Endothelial cell of umbilical vein (primary cell): ENCODE results near the gene ZNF618. TPM values are rescaled to one million over a fixed set of nuclear protein-coding genes. Genes with fewer than 3 reads are reported as not detected.
A peak's percentile ranks its signal among the peaks of the same experiment; 100 is the strongest.

ENCODE experiments used
- BruUV-seq: library from RNA; stranded (reverse); fragments of 400-500 nt; replicated peaks from 2 replicates; lab custom pipeline; 2021; lab: Mats Ljungman, UMichigan
- CTCF ChIA-PET: fragments of 300-600, 350-600 bp; sonication (Branson Sonifier 250); formaldehyde crosslinking; loops from one replicate; lab custom pipeline; 2021; ENCODE audit warnings: antibody characterized with exemption, inconsistent platforms; lab: Charles Lee
- POLR2A ChIA-PET: fragments of 300-600, 350-600 bp; sonication (Branson Sonifier 250); formaldehyde crosslinking; loops from one replicate; lab custom pipeline; 2021; ENCODE audit warnings: antibody characterized with exemption, inconsistent platforms; lab: Charles Lee
- DNase-seq: peaks from one replicate; pipeline ENCODE4 v3.0.0-alpha.2; 2011; ENCODE audit warnings: low read depth, low spot score
- FAIRE-seq: peaks from 2 replicates; lab custom pipeline; 2011; peaks lifted over from hg19 to GRCh38; lab: Jason Lieb, UNC
- H2AFZ ChIP-seq: 2 replicates; pipeline ENCODE4 v1.6.0; 2012; ENCODE audit warnings: low read depth, low read length, control low read depth, inconsistent platforms
- H3K27ac ChIP-seq: 2 replicates; pipeline ENCODE4 v1.5.1; 2011; ENCODE audit warnings: low read depth, mild to moderate bottlenecking, control low read depth, low read length, moderate library complexity; ENCODE audit not compliant: insufficient read depth
- H3K27me3 ChIP-seq, 2 experiments: 2 replicates each; pipeline versions ENCODE4 v1.6.0 to v1.6.1; 2011; ENCODE audit warnings: low read length in 2 of 2, mixed read lengths in 1 of 2; ENCODE audit not compliant: control insufficient read depth in 2 of 2, insufficient read depth in 2 of 2
- H3K36me3 ChIP-seq, 2 experiments: 2 replicates in 1 of 2; 3 replicates in 1 of 2; pipeline ENCODE4 v1.5.1; 2011; ENCODE audit warnings: low read length in 2 of 2, mild to moderate bottlenecking in 1 of 2, moderate library complexity in 1 of 2; ENCODE audit not compliant: control insufficient read depth in 2 of 2, insufficient read depth in 2 of 2; ENCODE audit errors: extremely low read depth in 1 of 2
- H3K4me1 ChIP-seq: 3 replicates; pipeline ENCODE4 v1.5.1; 2011; ENCODE audit warnings: mild to moderate bottlenecking, low read length; ENCODE audit not compliant: control insufficient read depth, insufficient read depth; ENCODE audit errors: extremely low read depth
- H3K4me2 ChIP-seq: 2 replicates; pipeline ENCODE4 v1.6.1; 2011; ENCODE audit warnings: low read length, control low read depth, mixed read lengths; ENCODE audit not compliant: insufficient read depth
- H3K4me3 ChIP-seq, 3 experiments: fragments of 200-600 bp in 1 of 3; sonication (generic), shearing (Covaris generic) in 1 of 3; replicated peaks in 1 of 3; 2 replicates each; pipeline ENCODE4 v1.5.1; 2011 to 2016; ENCODE audit warnings: control low read depth in 3 of 3, low read length in 3 of 3, mild to moderate bottlenecking in 2 of 3, inconsistent platforms in 1 of 3, low read depth in 1 of 3, moderate library complexity in 1 of 3; ENCODE audit not compliant: insufficient read depth in 1 of 3
- H3K79me2 ChIP-seq: 2 replicates; pipeline ENCODE4 v1.6.0; 2012; ENCODE audit warnings: low read length, inconsistent platforms; ENCODE audit not compliant: control insufficient read depth, insufficient read depth
- H3K9ac ChIP-seq: replicated peaks from 2 replicates; pipeline ENCODE3; 2011; ENCODE audit warnings: low read length, control low read depth; ENCODE audit not compliant: insufficient read depth; ENCODE audit errors: extremely low read depth
- H3K9me1 ChIP-seq: replicated peaks from 3 replicates; pipeline ENCODE4 v1.6.0; 2011; ENCODE audit warnings: mild to moderate bottlenecking, low read length; ENCODE audit not compliant: control insufficient read depth, insufficient read depth; ENCODE audit errors: extremely low read depth
- H3K9me3 ChIP-seq: replicated peaks from 2 replicates; pipeline ENCODE4 v1.5.1; 2012; ENCODE audit warnings: low read length, inconsistent platforms; ENCODE audit not compliant: control insufficient read depth, insufficient read depth
- H4K20me1 ChIP-seq: replicated peaks from 2 replicates; pipeline ENCODE3; 2011; ENCODE audit warnings: mild to moderate bottlenecking, low read length; ENCODE audit not compliant: control insufficient read depth, insufficient read depth; ENCODE audit errors: extremely low read depth
- CTCF ChIP-seq, 2 donors: IDR thresholded peaks; 1 replicate in 1 of 2; 2 replicates in 1 of 2; pipeline ENCODE4 v1.5.1; 2011; ENCODE audit warnings: low read length in 2 of 2, mild to moderate bottlenecking in 2 of 2, moderate library complexity in 2 of 2, control low read depth in 1 of 2, inconsistent platforms in 1 of 2, low read depth in 1 of 2; ENCODE audit not compliant: insufficient read depth in 1 of 2; ENCODE audit errors: extremely low read depth in 1 of 2
- EZH2 ChIP-seq: IDR thresholded peaks from 2 replicates; pipeline ENCODE4 v1.6.1; 2012; ENCODE audit warnings: borderline replicate concordance, low read depth, mild to moderate bottlenecking, moderate library complexity, low read length, inconsistent platforms; ENCODE audit not compliant: severe bottlenecking
- FOS ChIP-seq: IDR thresholded peaks from 2 replicates; pipeline ENCODE4 v1.6.1; 2011; ENCODE audit warnings: mild to moderate bottlenecking, low read length, moderate library complexity, borderline replicate concordance; ENCODE audit not compliant: insufficient read depth
- GATA2 ChIP-seq: IDR thresholded peaks from 2 replicates; pipeline ENCODE4 v1.7.0; 2011; ENCODE audit warnings: low read depth, mild to moderate bottlenecking, moderate library complexity, mixed read lengths, low read length; ENCODE audit not compliant: insufficient read length, insufficient read depth
- JUN ChIP-seq: IDR thresholded peaks from 2 replicates; pipeline ENCODE4 v1.6.1; 2011; ENCODE audit warnings: borderline replicate concordance, low read depth; ENCODE audit not compliant: insufficient read length, insufficient read depth
- MAX ChIP-seq: IDR thresholded peaks from 2 replicates; pipeline ENCODE4 v1.6.1; 2011; ENCODE audit not compliant: insufficient read depth, insufficient read length
- MYC ChIP-seq: IDR thresholded peaks from one replicate; pipeline ENCODE4 v1.6.1; 2011; ENCODE audit warnings: mild to moderate bottlenecking, low read depth, low read length
- POLR2A ChIP-seq: IDR thresholded peaks from 2 replicates; pipeline ENCODE4 v1.6.1; 2012; ENCODE audit warnings: low read depth, mild to moderate bottlenecking, control low read depth, low read length
- POLR2AphosphoS5 ChIP-seq: IDR thresholded peaks from 2 replicates; pipeline ENCODE4 v1.6.1; 2012; ENCODE audit warnings: low read depth, mild to moderate bottlenecking, control low read depth, low read length, moderate library complexity; ENCODE audit not compliant: insufficient read depth
- dilution Hi-C: fragments of 300-500 bp; cut with MboI; formaldehyde crosslinking; loops from one replicate; pipeline ENCODE4 v1.15.0; 2019; ENCODE audit warnings: low sequenced_read_pairs; ENCODE audit not compliant: extremely low pct_ligation_motif_present
- intact Hi-C: fragments of 100-400 bp; cut with micrococcal nuclease; formaldehyde crosslinking; loops from one replicate; pipeline ENCODE4 v1.10.0; 2022
- polyA plus RNA-seq, 4 experiments: library from polyadenylated mRNA; depleted of rRNA in 3 of 4; stranded (reverse) in 3 of 4; unstranded in 1 of 4; fragments of >200 nt; gene quantifications; 2 replicates each; pipeline versions ENCODE4 v1.2.1 to v1.2.3, GENCODE V29; 2011 to 2012; ENCODE audit warnings: missing spikeins in 1 of 4
- total RNA-seq: library from RNA; stranded (reverse); gene quantifications from 2 replicates; pipeline ENCODE4 v1.2.3, GENCODE V29; 2021

Gene ZNF618
- total and polyA plus RNA-seq, 2 donors (not counting 3 experiments of a cell fraction or from before 2014, with no cell fraction given) = 22.6 to 80.3 TPM

DNA sequence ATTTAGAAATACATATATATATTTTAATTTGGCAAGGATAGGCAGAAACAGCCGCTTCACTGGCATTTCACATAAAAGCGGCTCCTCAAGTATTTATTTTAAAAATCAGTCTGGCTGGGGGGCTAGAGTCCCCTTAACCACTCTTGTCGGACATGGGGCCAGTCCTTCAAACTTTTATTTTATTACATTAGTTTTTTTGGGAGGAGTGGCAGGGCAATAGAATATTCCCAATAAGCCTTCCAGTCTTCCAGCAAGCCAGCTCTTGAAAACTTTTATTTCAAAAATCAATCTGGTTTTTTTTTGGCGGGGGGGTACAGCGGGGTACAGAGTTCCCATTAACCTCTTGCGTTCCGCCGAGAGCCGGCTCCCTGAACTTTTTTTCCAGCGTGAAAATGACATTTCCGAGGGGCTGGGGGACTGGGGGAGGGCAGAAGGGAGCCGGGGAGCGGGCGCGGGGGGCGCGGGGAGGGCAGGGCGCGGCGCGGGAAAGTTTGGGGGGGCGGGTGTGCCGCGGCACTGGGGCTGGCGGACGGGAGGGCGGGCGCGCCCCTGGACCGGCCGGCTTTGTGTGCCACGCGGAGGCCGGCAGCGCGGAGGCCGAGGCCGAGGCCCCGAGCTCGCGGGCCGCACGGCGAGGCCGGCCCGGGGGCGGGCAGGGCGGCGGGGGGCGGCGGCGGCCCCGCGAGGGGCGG is 504 bp upstream of the ZNF618 start:
- Histone ChIP-seq H3K27ac (no peak overlapping the region), H3K4me1 (peaks cover 27% of the 10 kb centered on the region), H3K9me1 (no peaks in the 10 kb centered on the region), H3K36me3 (no peaks in the 10 kb centered on the region), H4K20me1 (no peaks in the 10 kb centered on the region), H3K79me2 (peaks cover 41% of the 10 kb centered on the region), H3K4me2 (peak overlapping the region; percentile 68), H3K27me3 (peaks cover 0 to 3% of the 10 kb centered on the region in 2 experiments), H3K9me3 (no peaks in the 10 kb centered on the region), H3K4me3 (peak overlapping the region; percentile 49 to 98 (median 53)), H2AFZ (peak overlapping the region; percentile 43), H3K9ac (peak overlapping the region; percentile 61)
- DNase-seq = no peak
- TF ChIP-seq FOS = no peak
- no peak for TF ChIP-seq MAX
- TF ChIP-seq POLR2AphosphoS5 = no peak
- no peak for TF ChIP-seq GATA2
- TF ChIP-seq CTCF (IDR thresholded peaks at IDR 0.05; ENCODE audit: extremely low read depth in 1 of 2, insufficient read depth in 1 of 2, low read depth in 1 of 2, low read length in 2 of 2) = no peak
- TF ChIP-seq POLR2A = no peak
- no peak for TF ChIP-seq EZH2
- no peak for TF ChIP-seq JUN
- TF ChIP-seq MYC = no peak
- BruUV-seq = TSS peak; percentile 13
- CTCF ChIA-PET = interaction anchor here (0.7 to 3.6 kb wide), 5 partner anchors 61 to 207 kb away, joined by 3 to 56 read pairs (median 4); no protein-coding TSS in a partner anchor
- POLR2A ChIA-PET = interaction anchor here (0.6 kb wide), 1 partner anchor 80 kb away, joined by 4 read pairs; no protein-coding TSS in a partner anchor
- FAIRE-seq = peak; percentile 66
- dilution Hi-C loops = no loop called here
- intact Hi-C loops = loop anchor here (1.0 to 2.0 kb wide), 6 partner anchors 55 to 193 kb away; no protein-coding TSS in a partner anchor
